NCI-H82 treated with DMSO at 0.1 percent for 48 hours (cell line): ENCODE data around the gene TPRG1.

ENCODE experiments used
- DNase-seq: peaks from one replicate; lab custom pipeline; 2025; ENCODE audit not compliant: unreplicated experiment; lab: John Stamatoyannopoulos, UW

The TPRG1 gene

GRCh38 chr3:189227249-189227648 is 55.5 kb downstream of the TPRG1 start:
- DNase-seq, result no peak

GRCh38 chr3:189229196-189229828 is 57.5 kb downstream of the TPRG1 start:
- DNase-seq, result no peak

- DNase-seq, result no peak
Observed at GRCh38 chr3:189232790-189233189, 61.0 kb downstream of the TPRG1 start.

GRCh38 chr3:189233225-189233858 is 61.6 kb downstream of the TPRG1 start:
- peak; percentile 22 for DNase-seq

GRCh38 chr3:189235214-189235613 is 63.4 kb downstream of the TPRG1 start:
- no peak for DNase-seq

GRCh38 chr3:189236352-189236751 is 64.6 kb downstream of the TPRG1 start:
- DNase-seq, result no peak

- no peak for DNase-seq
Observed at GRCh38 chr3:189237526-189237925, 65.8 kb downstream of the TPRG1 start.

- DNase-seq, result no peak
Observed at GRCh38 chr3:189238071-189238470, 66.3 kb downstream of the TPRG1 start.

GRCh38 chr3:189239616-189240015 is 67.8 kb downstream of the TPRG1 start:
- no peak for DNase-seq

- peak; percentile 67 for DNase-seq
Observed at GRCh38 chr3:189249987-189250386, 78.2 kb downstream of the TPRG1 start.

GRCh38 chr3:189258261-189258660 is 86.5 kb downstream of the TPRG1 start:
- DNase-seq, result no peak

- DNase-seq, result no peak
Observed at GRCh38 chr3:189260556-189261493, 89.1 kb downstream of the TPRG1 start.

- peak; percentile 62 for DNase-seq
Observed at GRCh38 chr3:189262746-189263145, 91.0 kb downstream of the TPRG1 start.

GRCh38 chr3:189267981-189268613 is 96.3 kb downstream of the TPRG1 start:
- DNase-seq, result no peak

- no peak for DNase-seq
Observed at GRCh38 chr3:189269365-189269764, 97.6 kb downstream of the TPRG1 start.

- DNase-seq, result peak; percentile 61
Observed at GRCh38 chr3:189270248-189270832, 98.6 kb downstream of the TPRG1 start.

GRCh38 chr3:189272500-189273119 is 100.8 kb downstream of the TPRG1 start:
- peak; percentile 59 for DNase-seq

GRCh38 chr3:189273736-189274135 is 102.0 kb downstream of the TPRG1 start:
- no peak for DNase-seq

- DNase-seq, result no peak
Observed at GRCh38 chr3:189275182-189275581, 103.4 kb downstream of the TPRG1 start.

- DNase-seq, result no peak
Observed at GRCh38 chr3:189275852-189276251, 104.1 kb downstream of the TPRG1 start.
